ENCODE data around the gene ERBB2. TPM values are rescaled to one million over a fixed set of nuclear protein-coding genes. Genes with fewer than 3 reads are reported as not detected.

The ERBB2 gene
- total and polyA plus RNA-seq, 2 of the 8 experiments (the other 6 are each of a cell fraction or from before 2014, with no cell fraction given) = 183 to 394 TPM

GRCh38 chr17:39706921-39707337, 7.1 kb downstream of the ERBB2 start:
- no peak for TF ChIP-seq HDAC6 (IDR thresholded peaks at IDR 0.05; ENCODE audit: low read depth, low read length)
- TF ChIP-seq, protein P1, sequence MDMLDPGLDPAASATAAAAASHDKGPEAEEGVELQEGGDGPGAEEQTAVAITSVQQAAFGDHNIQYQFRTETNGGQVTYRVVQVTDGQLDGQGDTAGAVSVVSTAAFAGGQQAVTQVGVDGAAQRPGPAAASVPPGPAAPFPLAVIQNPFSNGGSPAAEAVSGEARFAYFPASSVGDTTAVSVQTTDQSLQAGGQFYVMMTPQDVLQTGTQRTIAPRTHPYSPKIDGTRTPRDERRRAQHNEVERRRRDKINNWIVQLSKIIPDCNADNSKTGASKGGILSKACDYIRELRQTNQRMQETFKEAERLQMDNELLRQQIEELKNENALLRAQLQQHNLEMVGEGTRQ (IDR thresholded peaks at IDR 0.05; ENCODE audit: low read length) = no peak
- TF ChIP-seq EZH2 (IDR thresholded peaks at IDR 0.05; ENCODE audit: low read depth, low read length, severe bottlenecking) = no peak
- no peak for TF ChIP-seq RAD21 (IDR thresholded peaks at IDR 0.05 in 1 of 2, conservative IDR thresholded peaks at IDR 0.05 in 1 of 2; ENCODE audit: low read depth in 2 of 2, low read length in 2 of 2)
- TF ChIP-seq RBBP5 (IDR thresholded peaks at IDR 0.05; ENCODE audit: borderline replicate concordance, low read depth, low read length) = no peak
- TF ChIP-seq E2F6 (IDR thresholded peaks at IDR 0.05) = no peak
- no peak for TF ChIP-seq SIRT6 (IDR thresholded peaks at IDR 0.05; ENCODE audit: low read length)
- CTCF ChIA-PET (ENCODE audit: partially characterized antibody) = interaction anchor here (2.5 to 52.4 kb wide), 3 partner anchors 11 to 73 kb away, joined by 9 to 1885 read pairs (median 11); partner anchors contain the start of genes MIEN1, PPP1R1B and STARD3
- peaks cover 23 to 53% (median 44%) of the 10 kb centered on the region in 4 experiments for H3K36me3 ChIP-seq (ENCODE audit: control insufficient read depth in 2 of 4, insufficient read depth in 4 of 4, low read length in 3 of 4)
- no peak overlapping the region for H3K4me3 ChIP-seq (ENCODE audit: extremely low read depth in 1 of 4, insufficient read depth in 2 of 4, low read depth in 3 of 4, low read length in 4 of 4)
- H4K91ac ChIP-seq (replicated peaks; ENCODE audit: insufficient read length, low read length) = no peak overlapping the region
- 93% methylated on average over 7 of the region's 7 CpGs; no CpG with 5 or more reads in 1 of the 2 experiments for WGBS, 2 experiments (ENCODE audit: extremely low coverage in 1 of 2, insufficient coverage in 1 of 2, insufficient read length in 1 of 2, insufficient replicate concordance in 2 of 2, low coverage in 1 of 2, low lambda C conversion rate in 2 of 2, missing lambda C conversion rate in 1 of 2)
- H3K27ac ChIP-seq (ENCODE audit: low read depth, low read length) = no peak overlapping the region
- no peak overlapping the region for H3K56ac ChIP-seq (replicated peaks; ENCODE audit: insufficient read length, low read depth, low read length)
- no peaks in the 10 kb centered on the region for H3K9me3 ChIP-seq (ENCODE audit: insufficient read depth in 2 of 2, low read depth in 1 of 2, low read length in 1 of 2)
- FAIRE-seq (no peak), DNase-seq (ENCODE audit: low read depth in 1 of 2, low spot score in 2 of 2) (no peak)
- H3K4me1 ChIP-seq (replicated peaks in 1 of 4; ENCODE audit: control insufficient read depth in 3 of 4, insufficient read depth in 4 of 4, low read length in 3 of 4) = peaks cover 12 to 36% (median 22%) of the 10 kb centered on the region in 4 experiments
- no peak overlapping the region for H2AFZ ChIP-seq (ENCODE audit: low read length)
- POLR2A ChIA-PET (ENCODE audit: partially characterized antibody) = interaction anchor here (0.8 to 38.1 kb wide), 5 partner anchors 8 to 31 kb away, joined by 3 to 708 read pairs (median 5); partner anchors contain the start of genes PGAP3, PNMT and TCAP
- no peaks in the 10 kb centered on the region for H3K27me3 ChIP-seq (replicated peaks in 1 of 4; ENCODE audit: control insufficient read depth in 3 of 4, extremely low read depth in 1 of 4, insufficient read depth in 3 of 4, low read length in 3 of 4)
- no peak overlapping the region for H3K9ac ChIP-seq (replicated peaks in 1 of 4; ENCODE audit: extremely low read depth in 1 of 4, low read depth in 3 of 4, low read length in 3 of 4)
- H3K4me2 ChIP-seq (ENCODE audit: insufficient read depth in 1 of 2, low read depth in 2 of 2, low read length in 2 of 2) = no peak overlapping the region
- no peak overlapping the region for H3K14ac ChIP-seq (ENCODE audit: insufficient read length)
- H2BK120ac ChIP-seq (replicated peaks; ENCODE audit: low read depth, low read length) = no peak overlapping the region
- H4K5ac ChIP-seq (ENCODE audit: insufficient read length, low read depth, low read length) = no peak overlapping the region
- H2BK20ac ChIP-seq (ENCODE audit: low read length) = no peak overlapping the region
- H3K18ac ChIP-seq (ENCODE audit: extremely low read depth, low read length) = no peak overlapping the region; the same call in 1 of the 2 replicates
- no peak overlapping the region for H3K4ac ChIP-seq (replicated peaks; ENCODE audit: insufficient read length, low read depth, low read length)
- peaks cover 22% of the 10 kb centered on the region for H3K79me1 ChIP-seq (ENCODE audit: low read depth, low read length)
- no peak overlapping the region for H3K23ac ChIP-seq (ENCODE audit: insufficient read length)
- H2BK5ac ChIP-seq (ENCODE audit: low read depth, low read length) = no peak overlapping the region; the same call in 1 of the 2 replicates
- no peak overlapping the region; the same call in 1 of the 2 replicates for H4K8ac ChIP-seq (ENCODE audit: extremely low read depth, insufficient read depth, low read length)
- no peak overlapping the region for H2AK5ac ChIP-seq (ENCODE audit: low read depth, low read length)
- H3K79me2 ChIP-seq (ENCODE audit: control insufficient read depth in 1 of 2, insufficient read depth in 2 of 2, low read length in 2 of 2) = peaks cover 27 to 80% of the 10 kb centered on the region in 2 experiments
- H2BK12ac ChIP-seq (ENCODE audit: low read depth, low read length) = no peak overlapping the region
- H2BK15ac ChIP-seq (ENCODE audit: low read length) = no peak overlapping the region
- H3K23me2 ChIP-seq (ENCODE audit: low read depth, low read length) = no peaks in the 10 kb centered on the region
- H4K20me1 ChIP-seq (replicated peaks in 1 of 2; ENCODE audit: control insufficient read depth in 1 of 2, insufficient read depth in 2 of 2, low read length in 2 of 2) = peaks cover 26 to 37% of the 10 kb centered on the region in 2 experiments
